Heart left ventricle (tissue), 13 donors: ENCODE data around the gene PER2.
"Not testable (repeated sequence)": the region's sequence is repeated elsewhere in the genome, so short reads cannot be mapped to it uniquely, and the experiment has no call there.

Source experiments
- CTCF ChIP-seq, 12 donors: fragments of 200-600 bp; sonication (generic) in 4 of 12; IDR thresholded peaks; one replicate each; pipeline versions ENCODE4 v1.5.0 to v1.8.0; 2018 to 2022; ENCODE audit warnings: antibody characterized with exemption in 12 of 12, mild to moderate bottlenecking in 5 of 12
- POLR2A ChIP-seq, 2 donors: fragments of 450-650 bp; IDR thresholded peaks; one replicate each; pipeline ENCODE4 v1.6.1; 2017; ENCODE audit warnings: antibody characterized with exemption in 2 of 2, mild to moderate bottlenecking in 2 of 2, moderate library complexity in 2 of 2
- donor health status: ischemic (EF 13 %, LVEDD 7.1; RV severe dilation, severe dysfunction).
- donor health status: DM: no; HTN: yes; CAD: no.
- donor health status: DM: no; HTN: no; CAD: no.
- donor health status: ischemic (EF 25% LVEDD 6.9; RV normal size, moderate dysfunction).
- donor health status: ischemic (EF 25% LVEDD 5.7; RV mildly dilated, moderate dysfunction).
- donor health status: ischemic (EF 35%, LVEDD 5.7; RV mildly dilated, moderate dysfunction).
- donor health status: nonischemic (EF 11% LVEDD 7.7; RV severe dilation, severe dysfunction).
- donor health status: DM: yes; HTN: yes; CAD: no.
- donor health status: PGD.
- donor health status: ischemic (EF 29% LVEDD 5.4; RV normal size, mild dysfunction).
- donor health status: nonischemic (EF 23%, LVEDD 6.1; RV moderate dilation, normal function).

- not testable (repeated sequence) for TF ChIP-seq POLR2A, CTCF (IDR thresholded peaks at IDR 0.05)
Measured at GRCh38 chr2:238273433-238273832, 15.0 kb downstream of the PER2 start.
